Measurements from ENCODE around the gene SLFNL1. TPM values are rescaled to one million over a fixed set of nuclear protein-coding genes. Genes with fewer than 3 reads are reported as not detected.

Gene SLFNL1
- total RNA-seq, 4 donors from 2014 or later = 0.20 to 2.4 (median 0.63) TPM

- DNase-seq (ENCODE audit: low spot score in 2 of 2) = no peak
- TF ChIP-seq CTCF (IDR thresholded peaks at IDR 0.05) (no peak), POLR2A (IDR thresholded peaks at IDR 0.05) (no peak), EP300 (IDR thresholded peaks at IDR 0.05) (no peak)
- Histone ChIP-seq H3K4me1 (no peaks in the 10 kb centered on the region), H3K27ac (no peak overlapping the region), H3K36me3 (no peaks in the 10 kb centered on the region), H3K4me3 (no peak overlapping the region), H3K9me3 (no peaks in the 10 kb centered on the region), H3K27me3 (no peaks in the 10 kb centered on the region)
- 84 to 90% methylated on average over 6 of the region's 6 CpGs for WGBS, 2 donors
Observed at GRCh38 chr1:40969445-40969844, 52.1 kb downstream of the SLFNL1 start.

GRCh38 chr1:40966417-40966816, 55.1 kb downstream of the SLFNL1 start:
- 94 to 97% methylated on average over 4 of the region's 4 CpGs for WGBS, 2 donors
- no peaks in the 10 kb centered on the region for H3K36me3 ChIP-seq
- no peak overlapping the region for H3K4me3 ChIP-seq
- DNase-seq (ENCODE audit: low spot score in 2 of 2) = no peak
- H3K9me3 ChIP-seq = no peaks in the 10 kb centered on the region
- no peak for TF ChIP-seq EP300 (IDR thresholded peaks at IDR 0.05)
- no peak for TF ChIP-seq POLR2A (IDR thresholded peaks at IDR 0.05)
- no peak for TF ChIP-seq CTCF (IDR thresholded peaks at IDR 0.05)
- no peak overlapping the region for H3K27ac ChIP-seq
- H3K27me3 ChIP-seq = no peaks in the 10 kb centered on the region
- H3K4me1 ChIP-seq = no peaks in the 10 kb centered on the region

Other genes starting within 250 kb of the SLFNL1 start
- 1 to 10 TPM in 3 of 4 donors, under 1 TPM in 1; 0.22 to 2.1 (median 1.7) TPM for gene KCNQ4, start 237.9 kb downstream of the SLFNL1 start, total RNA-seq
- gene CITED4, start 159.4 kb downstream of the SLFNL1 start, total RNA-seq = 10 to 100 TPM in 3 of 4 donors, 1 to 10 TPM in 1; 6.0 to 20.3 (median 13.4) TPM
- gene CTPS1, start 42.0 kb downstream of the SLFNL1 start, total RNA-seq = 10 to 100 TPM; 29.8 to 46.3 (median 35.8) TPM
- 10 to 100 TPM; 30.6 to 72.9 (median 36.3) TPM for gene SCMH1, start 220.6 kb upstream of the SLFNL1 start, total RNA-seq

Data from tibial nerve (tissue), 4 donors.